ENCODE data around the gene PRKACB. TPM values are rescaled to one million over a fixed set of nuclear protein-coding genes. Genes with fewer than 3 reads are reported as not detected.

The PRKACB gene
- total RNA-seq, 2 experiments from 2014 or later, result 16.6 to 38.5 TPM

- POLR2A ChIA-PET, result interaction anchor here (0.7 to 6.3 kb wide), 8 partner anchors 19 to 555 kb away, joined by 3 to 139 read pairs (median 4); partner anchors contain the start of genes GNG5, SAMD13 and SPATA1
These were observed 2.5 kb downstream of the PRKACB start for GRCh38 chr1:84146411-84147032.

GRCh38 chr1:84148758-84149157 lies 4.7 kb downstream of the PRKACB start:
- Histone ChIP-seq H3K4me1 (ENCODE audit: insufficient read depth, low read length, poor library complexity, severe bottlenecking) (peaks cover 46% of the 10 kb centered on the region), H3K4me2 (ENCODE audit: low read length) (peak overlapping the region; percentile 15; the same call in 1 of the 2 replicates), H3K36me3 (ENCODE audit: insufficient read depth, low read length) (peaks cover 8% of the 10 kb centered on the region; the same call in 1 of the 2 replicates), H4K20me1 (ENCODE audit: insufficient read depth, low read length) (no peaks in the 10 kb centered on the region), H3K9me2 (ENCODE audit: insufficient read depth, low read length) (no peaks in the 10 kb centered on the region), H3K27ac (ENCODE audit: low read depth, low read length, poor library complexity, severe bottlenecking) (no peak overlapping the region), H2AFZ (ENCODE audit: low read length) (no peak overlapping the region), H3K4me3 (ENCODE audit: low read depth, low read length, poor library complexity, severe bottlenecking) (no peak overlapping the region), H3K79me2 (ENCODE audit: insufficient read depth, low read depth, low read length) (peaks cover 89% of the 10 kb centered on the region), H3K9me3 (ENCODE audit: low read length) (no peaks in the 10 kb centered on the region)
- ChIA-PET POLR2A (interaction anchor here (0.5 to 1.9 kb wide), 5 partner anchors 16 to 207 kb away, joined by 3 to 9 read pairs (median 4); no protein-coding TSS in a partner anchor), CTCF (ENCODE audit: unreplicated experiment) (no interaction called here)
- no TSS peak for BruUV-seq (replicated peaks)
- intact Hi-C loops (cut with micrococcal nuclease; ENCODE audit: unreplicated experiment), result loop anchor here (10.0 kb wide), 1 partner anchor 384 kb away; no protein-coding TSS in a partner anchor
- TF ChIP-seq EZH2phosphoT487 (IDR thresholded peaks at IDR 0.05; ENCODE audit: borderline replicate concordance, low read depth, low read length), result no peak
- TF ChIP-seq, protein P1, sequence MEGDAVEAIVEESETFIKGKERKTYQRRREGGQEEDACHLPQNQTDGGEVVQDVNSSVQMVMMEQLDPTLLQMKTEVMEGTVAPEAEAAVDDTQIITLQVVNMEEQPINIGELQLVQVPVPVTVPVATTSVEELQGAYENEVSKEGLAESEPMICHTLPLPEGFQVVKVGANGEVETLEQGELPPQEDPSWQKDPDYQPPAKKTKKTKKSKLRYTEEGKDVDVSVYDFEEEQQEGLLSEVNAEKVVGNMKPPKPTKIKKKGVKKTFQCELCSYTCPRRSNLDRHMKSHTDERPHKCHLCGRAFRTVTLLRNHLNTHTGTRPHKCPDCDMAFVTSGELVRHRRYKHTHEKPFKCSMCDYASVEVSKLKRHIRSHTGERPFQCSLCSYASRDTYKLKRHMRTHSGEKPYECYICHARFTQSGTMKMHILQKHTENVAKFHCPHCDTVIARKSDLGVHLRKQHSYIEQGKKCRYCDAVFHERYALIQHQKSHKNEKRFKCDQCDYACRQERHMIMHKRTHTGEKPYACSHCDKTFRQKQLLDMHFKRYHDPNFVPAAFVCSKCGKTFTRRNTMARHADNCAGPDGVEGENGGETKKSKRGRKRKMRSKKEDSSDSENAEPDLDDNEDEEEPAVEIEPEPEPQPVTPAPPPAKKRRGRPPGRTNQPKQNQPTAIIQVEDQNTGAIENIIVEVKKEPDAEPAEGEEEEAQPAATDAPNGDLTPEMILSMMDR (conservative IDR thresholded peaks at IDR 0.05; ENCODE audit: low read length), result no peak
- DNase-seq (ENCODE audit: low spot score), result no peak

More at GRCh38 chr1:84146411-84147032, 2.5 kb downstream of the PRKACB start:
- BruUV-seq (replicated peaks), result no TSS peak
- intact Hi-C loops (cut with micrococcal nuclease; ENCODE audit: unreplicated experiment), result loop anchor here (10.0 kb wide), 1 partner anchor 382 kb away; no protein-coding TSS in a partner anchor
- Histone ChIP-seq H2AFZ (ENCODE audit: low read length) (no peak overlapping the region; the same call in 1 of the 2 replicates), H3K4me1 (ENCODE audit: insufficient read depth, low read length, poor library complexity, severe bottlenecking) (peaks cover 50% of the 10 kb centered on the region), H4K20me1 (ENCODE audit: insufficient read depth, low read length) (no peaks in the 10 kb centered on the region), H3K27ac (ENCODE audit: low read depth, low read length, poor library complexity, severe bottlenecking) (peak overlapping the region; percentile 89), H3K9me2 (ENCODE audit: insufficient read depth, low read length) (no peaks in the 10 kb centered on the region), H3K79me2 (ENCODE audit: insufficient read depth, low read depth, low read length) (peaks cover 77% of the 10 kb centered on the region), H3K4me3 (ENCODE audit: low read depth, low read length, poor library complexity, severe bottlenecking) (peak overlapping the region; percentile 78), H3K36me3 (ENCODE audit: insufficient read depth, low read length) (peaks cover 2% of the 10 kb centered on the region; the same call in 1 of the 2 replicates), H3K9me3 (ENCODE audit: low read length) (no peaks in the 10 kb centered on the region), H3K4me2 (ENCODE audit: low read length) (peak overlapping the region; percentile 89)
- CTCF ChIA-PET (ENCODE audit: unreplicated experiment), result no interaction called here
- TF ChIP-seq, protein P1 (conservative IDR thresholded peaks at IDR 0.05; ENCODE audit: low read length), result no peak
- TF ChIP-seq EZH2phosphoT487 (IDR thresholded peaks at IDR 0.05; ENCODE audit: borderline replicate concordance, low read depth, low read length), result no peak
- no peak for DNase-seq (ENCODE audit: low spot score)

- H3K27ac ChIP-seq (ENCODE audit: low read depth, low read length, poor library complexity, severe bottlenecking), result no peak overlapping the region
These were observed 8.6 kb downstream of the PRKACB start for GRCh38 chr1:84152649-84153056.

More at GRCh38 chr1:84152649-84153056, 8.6 kb downstream of the PRKACB start:
- Histone ChIP-seq H2AFZ (ENCODE audit: low read length) (no peak overlapping the region), H3K9me3 (ENCODE audit: low read length) (no peaks in the 10 kb centered on the region; the same call in 1 of the 2 replicates), H3K79me2 (ENCODE audit: insufficient read depth, low read depth, low read length) (peaks cover 86% of the 10 kb centered on the region; the same call in 1 of the 2 replicates), H3K4me2 (ENCODE audit: low read length) (no peak overlapping the region), H4K20me1 (ENCODE audit: insufficient read depth, low read length) (no peaks in the 10 kb centered on the region), H3K9me2 (ENCODE audit: insufficient read depth, low read length) (no peaks in the 10 kb centered on the region), H3K4me1 (ENCODE audit: insufficient read depth, low read length, poor library complexity, severe bottlenecking) (peaks cover 42% of the 10 kb centered on the region), H3K4me3 (ENCODE audit: low read depth, low read length, poor library complexity, severe bottlenecking) (no peak overlapping the region), H3K36me3 (ENCODE audit: insufficient read depth, low read length) (peaks cover 19% of the 10 kb centered on the region; the same call in 1 of the 2 replicates)
- POLR2A ChIA-PET, result interaction anchor here (0.5 to 2.6 kb wide), 7 partner anchors 8 to 1550 kb away, joined by 3 to 17 read pairs (median 4); partner anchors contain the start of gene PRKACB
- CTCF ChIA-PET (ENCODE audit: unreplicated experiment), result no interaction called here
- intact Hi-C loops (cut with micrococcal nuclease; ENCODE audit: unreplicated experiment), result no loop called here
- TF ChIP-seq, protein P1 (conservative IDR thresholded peaks at IDR 0.05; ENCODE audit: low read length), result no peak
- TF ChIP-seq EZH2phosphoT487 (IDR thresholded peaks at IDR 0.05; ENCODE audit: borderline replicate concordance, low read depth, low read length), result no peak
- peak; percentile 14 for DNase-seq (ENCODE audit: low spot score)
- BruUV-seq (replicated peaks), result no TSS peak
